HepG2 (cell line): ENCODE data around the gene URAD. TPM values are rescaled to one million over a fixed set of nuclear protein-coding genes. Genes with fewer than 3 reads are reported as not detected.

Source experiments
- ATAC-seq: fragments of 200-7000 bp; cut with Tn5 transposase; 3 replicates; pipeline ENCODE4 v1.9.1; 2020; ENCODE audit warnings: mild to moderate bottlenecking, moderate library complexity
- BruUV-seq: library from RNA; stranded (reverse); fragments of 400-500 nt; replicated peaks from 2 replicates; lab custom pipeline; 2021; lab: Mats Ljungman, UMichigan
- CTCF ChIA-PET: fragments of 300-600 bp; formaldehyde crosslinking; extraction: SDS; loops from one replicate; lab custom pipeline; 2021; ENCODE audit warnings: low total read pairs, inconsistent platforms, low intra/inter-chr PET ratio; lab: Yijun Ruan, JAX
- POLR2A ChIA-PET: fragments of 350-600 bp; sonication (Branson Sonifier 250); formaldehyde crosslinking; loops from one replicate; lab custom pipeline; 2020; ENCODE audit warnings: antibody characterized with exemption, inconsistent platforms; lab: Yijun Ruan, JAX
- DNase-seq: peaks from one replicate; pipeline ENCODE4 v3.0.0-alpha.2; 2015; ENCODE audit warnings: low spot score
- FAIRE-seq: peaks from 3 replicates; lab custom pipeline; 2011; peaks lifted over from hg19 to GRCh38; lab: Jason Lieb, UNC
- H2AFZ ChIP-seq: one replicate; pipeline ENCODE4 v1.6.1; 2011; ENCODE audit warnings: low read length, inconsistent platforms
- H3K27ac ChIP-seq: fragments of 300-600 bp; 3 replicates; pipeline ENCODE4 v1.8.0; 2011; ENCODE audit warnings: mixed run types, mild to moderate bottlenecking, mixed read lengths, low read length, inconsistent platforms; ENCODE audit not compliant: insufficient read depth; ENCODE audit errors: extremely low read length
- H3K27me3 ChIP-seq, 2 experiments: fragments of 200-600 bp in 1 of 2; 2 replicates in 1 of 2; 3 replicates in 1 of 2; pipeline versions ENCODE4 v1.6.0 to v1.8.0; 2011; ENCODE audit warnings: low read length in 2 of 2, mild to moderate bottlenecking in 2 of 2, moderate library complexity in 2 of 2, inconsistent platforms in 1 of 2; ENCODE audit not compliant: insufficient read depth in 2 of 2, control insufficient read depth in 1 of 2
- H3K36me3 ChIP-seq, 2 experiments: fragments of 200-600 bp in 1 of 2; replicated peaks in 1 of 2; 2 replicates in 1 of 2; 3 replicates in 1 of 2; pipeline versions ENCODE4 v1.5.1 to v1.8.0; 2011; ENCODE audit warnings: low read length in 2 of 2, inconsistent platforms in 1 of 2; ENCODE audit not compliant: insufficient read depth in 2 of 2, control insufficient read depth in 1 of 2
- H3K4me1 ChIP-seq: 2 replicates; pipeline ENCODE4 v1.5.1; 2012; ENCODE audit warnings: low read length, inconsistent platforms; ENCODE audit not compliant: insufficient read depth
- H3K4me2 ChIP-seq: 2 replicates; pipeline ENCODE4 v1.6.0; 2011; ENCODE audit warnings: low read depth, low read length, inconsistent platforms
- H3K4me3 ChIP-seq, 3 experiments: fragments of 200-600 bp in 1 of 3; sonication (generic), shearing (Covaris generic) in 1 of 3; replicated peaks in 1 of 3; 2 replicates each; pipeline ENCODE4 v1.5.1; 2011 to 2016; ENCODE audit warnings: low read length in 3 of 3, inconsistent platforms in 2 of 3, low read depth in 2 of 3, mild to moderate bottlenecking in 2 of 3, control low read depth in 1 of 3, mixed read lengths in 1 of 3; ENCODE audit not compliant: insufficient read depth in 1 of 3
- H3K79me2 ChIP-seq: one replicate; pipeline ENCODE4 v1.6.1; 2011; ENCODE audit warnings: low read length, inconsistent platforms; ENCODE audit not compliant: insufficient read depth
- H3K9ac ChIP-seq: 2 replicates; pipeline ENCODE4 v1.6.0; 2011; ENCODE audit warnings: mild to moderate bottlenecking, low read depth, low read length, inconsistent platforms; ENCODE audit not compliant: insufficient read depth
- H3K9me3 ChIP-seq: 2 replicates; pipeline ENCODE4 v1.5.1; 2012; ENCODE audit warnings: mild to moderate bottlenecking, low read length
- H4K20me1 ChIP-seq: 2 replicates; pipeline ENCODE4 v1.6.0; 2011; ENCODE audit warnings: inconsistent platforms, mild to moderate bottlenecking, low read length, moderate library complexity; ENCODE audit not compliant: insufficient read depth
- FOXA1 ChIP-seq, 2 experiments: fragments of 450-650 bp in 1 of 2; sonication (generic) in 1 of 2; formaldehyde crosslinking in 1 of 2; IDR thresholded peaks; 2 replicates each; pipeline versions ENCODE4 v1.4.0 to v1.6.1; 2016 to 2020; ENCODE audit warnings: missing genetic modification reagents in 1 of 2
- PBX3 ChIP-seq: sonication (generic); formaldehyde crosslinking; IDR thresholded peaks from 2 replicates; pipeline ENCODE4 v1.8.1; 2023; ENCODE audit warnings: missing genetic modification reagents, inconsistent platforms, borderline replicate concordance
- ZFX ChIP-seq: sonication (generic); formaldehyde crosslinking; IDR thresholded peaks from 2 replicates; pipeline ENCODE4 v1.4.0; 2020; ENCODE audit warnings: mild to moderate bottlenecking, low read depth, missing genetic modification reagents, moderate library complexity
- ZNF10 ChIP-seq: sonication (generic); formaldehyde crosslinking; IDR thresholded peaks from 2 replicates; pipeline ENCODE4 v1.4.0; 2020; ENCODE audit warnings: mild to moderate bottlenecking, low read depth, missing genetic modification reagents, borderline replicate concordance
- ZNF687 ChIP-seq: sonication (generic); formaldehyde crosslinking; IDR thresholded peaks from 2 replicates; pipeline ENCODE4 v1.5.1; 2020; ENCODE audit warnings: mild to moderate bottlenecking, missing genetic modification reagents, moderate library complexity
- WGBS: methylation state at CpG from one replicate; pipeline ENCODE4 v1.1.6; 2017; ENCODE audit warnings: low lambda C conversion rate; 5-methylcytosine and 5-hydroxymethylcytosine counted together
- in situ Hi-C: cut with HindIII; loops from 2 replicates; pipeline ENCODE4 v1.10.0; 2017; ENCODE audit warnings: low pct_unique_long_range_greater_than_20kb; ENCODE audit not compliant: extremely low pct_ligation_motif_present
- intact Hi-C: fragments of 100-400 bp; cut with micrococcal nuclease; formaldehyde crosslinking; loops from one replicate; pipeline ENCODE4 v1.10.0; 2022; ENCODE audit not compliant: unreplicated experiment
- polyA plus RNA-seq, 8 experiments: library from polyadenylated mRNA; depleted of rRNA in 3 of 8; stranded (reverse) in 7 of 8; unstranded in 1 of 8; fragments of >200 nt; fragmentation: Illumina TruSeq in 4 of 8; extraction: Trizol in 4 of 8; gene quantifications; 2 replicates each; pipeline versions ENCODE4 v1.2.1 to v1.2.3, GENCODE V29; 2011 to 2016; ENCODE audit warnings: low read depth in 4 of 8, missing spikeins in 1 of 8, mixed read lengths in 1 of 8; ENCODE audit not compliant: insufficient read depth in 1 of 8
- total RNA-seq, 5 experiments: library from RNA; depleted of rRNA; stranded (reverse); fragments of >200 nt; fragmentation: Illumina TruSeq; extraction: Trizol; gene quantifications; 2 replicates each; pipeline ENCODE4 v1.2.3, GENCODE V29; 2016; ENCODE audit warnings: low read depth in 1 of 5
- TF ChIP-seq, protein P1 (sequence below): sonication (generic); formaldehyde crosslinking; IDR thresholded peaks from 2 replicates; pipeline ENCODE4 v1.4.0; 2020; ENCODE audit warnings: missing genetic modification reagents

URAD gene
- total and polyA plus RNA-seq, 2 of the 13 experiments (the other 11 are each of a cell fraction or from before 2014, with no cell fraction given): not detected

- FAIRE-seq (no peak), ATAC-seq (no peak; the same call in 2 of the 3 replicates), DNase-seq (no peak)
- H3K36me3 ChIP-seq: no peaks in the 10 kb centered on the region
- in situ Hi-C loops (no loop called here), intact Hi-C loops (no loop called here)
- no TSS peak for BruUV-seq
- TF ChIP-seq, protein P1, sequence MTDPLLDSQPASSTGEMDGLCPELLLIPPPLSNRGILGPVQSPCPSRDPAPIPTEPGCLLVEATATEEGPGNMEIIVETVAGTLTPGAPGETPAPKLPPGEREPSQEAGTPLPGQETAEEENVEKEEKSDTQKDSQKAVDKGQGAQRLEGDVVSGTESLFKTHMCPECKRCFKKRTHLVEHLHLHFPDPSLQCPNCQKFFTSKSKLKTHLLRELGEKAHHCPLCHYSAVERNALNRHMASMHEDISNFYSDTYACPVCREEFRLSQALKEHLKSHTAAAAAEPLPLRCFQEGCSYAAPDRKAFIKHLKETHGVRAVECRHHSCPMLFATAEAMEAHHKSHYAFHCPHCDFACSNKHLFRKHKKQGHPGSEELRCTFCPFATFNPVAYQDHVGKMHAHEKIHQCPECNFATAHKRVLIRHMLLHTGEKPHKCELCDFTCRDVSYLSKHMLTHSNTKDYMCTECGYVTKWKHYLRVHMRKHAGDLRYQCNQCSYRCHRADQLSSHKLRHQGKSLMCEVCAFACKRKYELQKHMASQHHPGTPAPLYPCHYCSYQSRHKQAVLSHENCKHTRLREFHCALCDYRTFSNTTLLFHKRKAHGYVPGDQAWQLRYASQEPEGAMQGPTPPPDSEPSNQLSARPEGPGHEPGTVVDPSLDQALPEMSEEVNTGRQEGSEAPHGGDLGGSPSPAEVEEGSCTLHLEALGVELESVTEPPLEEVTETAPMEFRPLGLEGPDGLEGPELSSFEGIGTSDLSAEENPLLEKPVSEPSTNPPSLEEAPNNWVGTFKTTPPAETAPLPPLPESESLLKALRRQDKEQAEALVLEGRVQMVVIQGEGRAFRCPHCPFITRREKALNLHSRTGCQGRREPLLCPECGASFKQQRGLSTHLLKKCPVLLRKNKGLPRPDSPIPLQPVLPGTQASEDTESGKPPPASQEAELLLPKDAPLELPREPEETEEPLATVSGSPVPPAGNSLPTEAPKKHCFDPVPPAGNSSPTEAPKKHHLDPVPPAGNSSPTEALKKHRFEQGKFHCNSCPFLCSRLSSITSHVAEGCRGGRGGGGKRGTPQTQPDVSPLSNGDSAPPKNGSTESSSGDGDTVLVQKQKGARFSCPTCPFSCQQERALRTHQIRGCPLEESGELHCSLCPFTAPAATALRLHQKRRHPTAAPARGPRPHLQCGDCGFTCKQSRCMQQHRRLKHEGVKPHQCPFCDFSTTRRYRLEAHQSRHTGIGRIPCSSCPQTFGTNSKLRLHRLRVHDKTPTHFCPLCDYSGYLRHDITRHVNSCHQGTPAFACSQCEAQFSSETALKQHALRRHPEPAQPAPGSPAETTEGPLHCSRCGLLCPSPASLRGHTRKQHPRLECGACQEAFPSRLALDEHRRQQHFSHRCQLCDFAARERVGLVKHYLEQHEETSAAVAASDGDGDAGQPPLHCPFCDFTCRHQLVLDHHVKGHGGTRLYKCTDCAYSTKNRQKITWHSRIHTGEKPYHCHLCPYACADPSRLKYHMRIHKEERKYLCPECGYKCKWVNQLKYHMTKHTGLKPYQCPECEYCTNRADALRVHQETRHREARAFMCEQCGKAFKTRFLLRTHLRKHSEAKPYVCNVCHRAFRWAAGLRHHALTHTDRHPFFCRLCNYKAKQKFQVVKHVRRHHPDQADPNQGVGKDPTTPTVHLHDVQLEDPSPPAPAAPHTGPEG (CRISPR knock-in tag): no peak
- TF ChIP-seq FOXA1 (IDR thresholded peaks at IDR 0.05): no peak
- TF ChIP-seq FOXA1 (CRISPR knock-in tag; IDR thresholded peaks at IDR 0.05): no peak
- TF ChIP-seq PBX3 (CRISPR knock-in tag): no peak
- no peak for TF ChIP-seq ZNF10 (CRISPR knock-in tag)
- TF ChIP-seq ZNF687 (CRISPR knock-in tag): no peak
- no peak for TF ChIP-seq ZFX
- H3K9me3 ChIP-seq: no peaks in the 10 kb centered on the region
- H2AFZ ChIP-seq: no peak overlapping the region
- 55% methylated on average over 7 of the region's 11 CpGs for WGBS
- no peak overlapping the region for H3K9ac ChIP-seq
- H4K20me1 ChIP-seq: no peaks in the 10 kb centered on the region
- POLR2A ChIA-PET: no interaction called here
- CTCF ChIA-PET: no interaction called here
- no peaks in the 10 kb centered on the region for H3K79me2 ChIP-seq
- no peak overlapping the region for H3K4me3 ChIP-seq
- H3K4me2 ChIP-seq: no peak overlapping the region
- peaks cover 8% of the 10 kb centered on the region; the same call in 1 of the 2 replicates for H3K4me1 ChIP-seq
- H3K27ac ChIP-seq: no peak overlapping the region
- H3K27me3 ChIP-seq: no peaks in the 10 kb centered on the region
Observed at GRCh38 chr13:28001049-28001448, 12.6 kb upstream of the URAD start.
